ENCODE measurements around the gene DOCK4.

Gene DOCK4

DNA sequence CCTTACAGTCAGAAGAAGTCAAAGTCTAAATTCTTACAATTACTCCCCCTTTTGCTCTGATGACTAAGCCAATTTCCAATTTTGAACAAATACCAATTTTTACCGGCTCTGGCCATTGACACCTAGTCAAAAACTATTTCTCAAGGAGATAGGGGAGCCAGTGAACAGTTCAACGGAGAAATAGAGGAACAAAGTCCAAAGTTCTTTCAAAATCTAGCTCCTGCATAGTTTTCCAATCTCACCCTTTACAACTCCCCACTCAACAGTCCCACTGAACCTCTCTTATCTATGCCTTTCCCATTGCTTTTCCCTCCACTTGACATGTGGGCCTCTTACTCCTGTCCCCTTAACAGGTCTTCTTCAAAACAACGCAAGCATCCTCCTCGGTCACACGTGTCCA is 192.9 kb downstream of the DOCK4 start:
- no peak for DNase-seq (ENCODE audit: low read depth in 3 of 3)

DNA sequence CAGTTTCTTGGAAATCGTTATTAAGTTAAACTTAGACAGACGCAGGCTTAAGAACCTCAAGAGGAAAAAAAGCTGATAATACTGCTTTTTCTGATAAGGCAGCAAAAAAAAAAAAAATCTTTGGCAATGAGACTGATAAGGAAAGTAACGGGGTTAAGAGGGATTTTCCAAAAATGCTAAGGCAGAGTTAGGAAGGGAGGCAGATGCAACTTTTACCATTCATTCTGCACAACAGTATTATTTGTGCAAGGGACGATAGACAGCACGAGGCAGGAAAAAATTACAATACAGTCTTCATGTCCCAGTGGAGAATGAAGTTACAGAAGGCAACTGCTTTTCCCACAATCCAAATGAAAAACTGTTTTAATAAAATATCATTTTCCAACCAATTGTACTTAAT is 194.0 kb downstream of the DOCK4 start:
- DNase-seq (ENCODE audit: low read depth in 3 of 3): no peak

DNA sequence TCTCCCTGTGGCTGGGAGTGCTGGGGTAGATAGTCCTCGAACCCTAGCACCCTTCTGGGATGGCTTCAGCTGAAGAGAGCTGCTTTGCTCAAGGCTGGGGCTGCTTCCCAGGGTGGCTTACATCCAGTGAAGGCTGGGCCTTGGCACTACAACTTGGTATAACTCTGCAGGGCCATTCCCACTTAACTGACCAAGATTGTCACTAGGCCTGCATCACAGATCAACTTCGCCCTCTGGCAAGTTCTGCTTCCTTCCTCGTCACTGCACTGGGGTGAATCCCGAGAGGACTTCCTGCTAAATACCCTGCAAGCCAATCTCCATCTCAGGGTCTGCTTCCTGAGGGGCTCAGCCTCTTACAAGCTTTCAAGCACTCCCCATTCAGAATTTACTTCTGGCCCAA is 195.2 kb downstream of the DOCK4 start:
- DNase-seq (ENCODE audit: low read depth in 3 of 3): no peak

DNA sequence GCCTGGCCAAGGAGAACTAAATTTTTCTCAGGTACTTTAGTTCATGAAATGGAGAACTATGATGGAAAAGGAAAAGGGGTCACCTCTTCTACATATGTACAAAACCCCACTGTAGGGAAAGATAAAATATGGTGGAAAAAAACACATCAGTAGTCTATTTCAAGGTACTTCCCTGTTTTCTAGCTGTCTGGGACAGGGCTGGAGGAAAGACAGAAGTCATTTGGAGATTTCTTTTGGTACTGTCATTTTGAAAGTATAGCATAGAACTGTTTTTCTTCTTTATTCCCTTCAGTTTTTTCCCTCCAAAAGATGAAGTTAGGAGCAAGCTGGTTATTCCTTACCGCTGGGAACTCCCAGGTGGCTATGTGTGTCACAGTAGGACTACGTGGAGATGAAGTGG is 196.1 kb downstream of the DOCK4 start:
- no peak for DNase-seq (ENCODE audit: low read depth in 3 of 3)

DNA sequence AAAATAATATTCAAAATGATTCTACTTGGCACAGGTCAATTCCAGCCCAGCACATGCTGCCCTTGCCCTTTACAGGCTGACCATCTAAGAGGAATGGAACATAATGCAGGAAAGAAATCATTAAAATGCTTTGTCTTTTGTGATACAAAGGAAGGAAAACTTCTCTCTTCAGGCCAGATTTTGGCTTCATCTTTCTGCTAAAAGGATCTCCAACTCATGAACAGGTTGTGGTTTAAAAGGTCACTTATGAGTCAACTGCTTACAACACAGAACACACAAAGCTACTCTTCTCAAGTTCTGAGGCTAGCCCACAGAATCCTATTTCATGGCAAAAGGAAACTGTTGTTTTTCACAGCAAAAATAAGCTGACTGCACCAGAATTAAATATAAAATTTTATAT is 197.1 kb downstream of the DOCK4 start:
- no peak for DNase-seq (ENCODE audit: low read depth in 3 of 3)

DNA sequence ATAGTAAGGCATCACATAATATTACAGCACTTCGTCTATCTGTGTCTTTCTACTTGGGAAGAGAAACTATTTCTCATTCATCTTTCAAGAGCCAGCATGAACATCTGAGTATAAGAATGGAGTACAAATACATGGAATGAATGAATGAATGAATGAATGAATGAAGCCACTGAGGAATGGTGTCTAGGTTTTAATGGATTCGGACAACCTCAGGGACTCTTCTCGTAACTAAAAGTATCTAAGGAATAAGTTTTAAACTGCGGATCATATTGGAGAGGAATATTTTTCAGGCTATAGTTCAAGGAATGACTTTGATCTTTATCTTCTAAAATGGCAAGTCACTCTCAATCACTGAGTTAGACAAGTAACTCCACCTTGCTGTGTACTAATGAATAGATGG is 199.0 kb downstream of the DOCK4 start:
- no peak for DNase-seq (ENCODE audit: low read depth in 3 of 3)

DNA sequence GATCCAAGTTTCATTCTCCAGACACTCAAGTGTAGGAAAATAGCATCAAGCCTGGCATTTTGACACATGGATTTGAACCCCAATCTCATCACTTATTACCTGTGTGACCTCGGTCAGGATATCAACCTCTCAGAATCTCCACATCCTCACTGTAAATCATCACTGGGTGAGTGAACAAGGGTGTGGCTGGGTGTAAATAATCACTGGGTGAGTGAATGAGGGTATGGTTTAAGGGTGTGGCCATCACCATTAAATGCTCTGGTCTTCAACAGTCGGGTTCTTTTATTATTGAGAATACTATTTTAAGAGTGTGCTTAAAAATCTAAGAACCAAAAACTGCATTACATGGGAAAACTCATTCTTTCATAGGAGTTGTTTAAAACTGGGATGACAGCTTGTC is 200.1 kb downstream of the DOCK4 start:
- DNase-seq (ENCODE audit: low read depth in 3 of 3): no peak

DNA sequence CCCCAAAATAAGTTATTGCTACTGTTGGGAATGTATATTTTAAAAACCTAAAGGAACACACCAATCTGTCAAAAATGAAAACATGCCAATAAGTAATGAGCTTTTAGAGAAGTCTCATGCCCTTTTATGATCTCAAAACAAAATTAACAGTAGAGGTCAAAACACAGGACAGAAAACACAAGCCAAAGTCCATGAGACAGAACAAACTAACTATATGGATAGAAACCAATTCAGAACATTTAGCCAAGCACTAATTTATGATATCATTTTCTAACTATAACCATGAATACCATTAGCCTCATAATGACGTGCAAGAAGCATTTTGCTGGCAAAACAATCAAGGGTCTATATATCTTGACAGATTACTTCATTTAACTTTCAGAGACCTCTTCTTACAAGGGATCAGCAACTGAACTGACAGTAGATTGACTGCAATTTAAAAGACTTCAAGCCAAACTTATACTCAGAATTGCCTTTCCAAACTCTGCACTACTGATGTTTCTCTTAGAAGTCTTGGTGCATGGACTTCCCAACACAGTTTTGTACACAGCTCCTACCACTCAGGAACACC is 200.9 kb downstream of the DOCK4 start:
- DNase-seq (ENCODE audit: low read depth in 3 of 3): no peak

DNA sequence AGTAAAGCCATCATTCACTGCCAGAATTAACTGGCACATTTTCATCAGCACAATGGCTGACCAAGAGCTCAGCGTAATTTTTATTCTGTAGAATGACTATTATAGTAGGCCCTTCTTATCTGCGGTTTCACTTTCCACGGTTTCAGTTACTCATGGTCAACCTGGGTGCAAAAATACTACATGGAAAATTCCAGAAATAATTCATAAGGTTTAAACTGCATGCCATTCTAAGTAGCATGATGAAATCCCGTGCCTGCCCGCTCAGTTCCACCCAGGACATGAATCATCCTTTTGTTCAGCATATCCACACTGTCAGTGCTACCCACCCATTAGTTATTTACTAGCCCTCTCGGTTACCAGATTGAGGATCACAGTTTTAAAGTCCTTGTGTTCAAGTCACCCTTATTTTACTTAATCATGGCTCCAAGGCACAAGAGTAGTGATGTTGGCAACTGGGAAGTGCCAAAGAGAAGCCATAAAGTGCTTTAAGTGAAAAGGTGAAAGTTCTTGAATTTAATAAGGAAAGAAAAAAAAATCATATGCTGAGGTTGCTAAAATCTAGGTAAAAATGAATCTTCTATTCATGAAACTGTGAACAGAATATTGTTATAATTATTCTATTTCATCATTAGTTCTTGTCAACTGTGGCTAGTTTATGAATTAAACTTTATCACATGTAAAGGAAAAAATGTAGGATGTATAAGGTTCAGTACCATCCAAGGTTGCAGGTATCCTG is 204.9 kb downstream of the DOCK4 start:
- DNase-seq (ENCODE audit: low read depth in 3 of 3): no peak

DNA sequence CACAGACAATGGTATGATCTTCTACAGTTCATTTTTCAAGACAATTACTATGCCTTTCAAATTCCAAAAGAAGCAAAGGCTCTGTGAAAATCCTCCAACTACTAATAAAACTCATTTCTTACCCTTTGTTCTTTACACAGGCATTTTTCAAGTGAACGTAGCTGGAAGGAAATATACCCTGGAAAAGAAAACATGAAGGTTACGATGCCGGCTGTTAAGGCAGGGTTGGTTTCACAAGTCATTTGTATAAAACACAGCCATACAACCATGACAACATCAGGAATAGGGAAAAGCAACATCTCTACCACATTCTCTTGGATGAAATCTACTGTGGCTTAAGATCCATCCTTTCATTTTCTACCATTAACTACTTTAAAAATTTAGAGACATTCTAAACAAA is 207.9 kb downstream of the DOCK4 start:
- DNase-seq (ENCODE audit: low read depth in 3 of 3): no peak

DNA sequence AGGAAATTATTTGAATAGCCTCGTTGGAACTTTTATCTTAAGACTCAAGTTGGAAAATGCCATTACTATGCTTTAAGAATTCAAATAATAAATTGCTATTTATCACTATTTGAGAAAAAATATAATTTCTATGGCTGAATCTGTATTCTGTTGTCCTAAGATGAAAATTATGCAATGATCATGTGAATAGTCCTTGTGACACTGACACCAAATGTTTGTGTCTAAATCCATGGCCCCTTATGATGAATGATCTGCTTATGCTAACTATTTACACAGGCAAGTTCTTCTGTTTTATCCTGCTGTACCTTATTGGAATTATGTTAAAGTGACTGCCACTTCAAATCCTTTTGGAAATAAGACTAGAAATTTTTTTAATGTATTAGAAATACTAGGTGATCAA is 208.7 kb downstream of the DOCK4 start:
- no peak for DNase-seq (ENCODE audit: low read depth in 3 of 3)

DNA sequence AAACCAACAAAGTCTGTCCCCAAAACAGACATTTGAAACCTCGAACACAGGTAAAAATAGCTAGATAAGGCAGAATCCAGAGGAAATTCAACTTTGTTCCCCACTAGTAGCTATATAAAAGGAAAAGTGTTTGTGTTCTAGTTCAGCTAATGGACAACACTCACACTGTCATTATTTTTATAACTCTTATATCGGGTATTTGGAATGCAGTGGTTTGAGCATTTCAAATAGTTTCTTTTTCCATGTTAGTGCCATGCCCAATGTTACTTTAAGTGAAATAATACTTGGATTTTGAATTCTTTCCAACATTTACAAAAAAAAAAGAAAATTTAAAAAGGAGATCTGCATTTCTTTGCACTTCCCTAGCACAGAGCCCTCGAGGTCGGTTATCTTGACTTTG is 213.6 kb downstream of the DOCK4 start:
- DNase-seq (ENCODE audit: low read depth in 3 of 3): no peak

DNA sequence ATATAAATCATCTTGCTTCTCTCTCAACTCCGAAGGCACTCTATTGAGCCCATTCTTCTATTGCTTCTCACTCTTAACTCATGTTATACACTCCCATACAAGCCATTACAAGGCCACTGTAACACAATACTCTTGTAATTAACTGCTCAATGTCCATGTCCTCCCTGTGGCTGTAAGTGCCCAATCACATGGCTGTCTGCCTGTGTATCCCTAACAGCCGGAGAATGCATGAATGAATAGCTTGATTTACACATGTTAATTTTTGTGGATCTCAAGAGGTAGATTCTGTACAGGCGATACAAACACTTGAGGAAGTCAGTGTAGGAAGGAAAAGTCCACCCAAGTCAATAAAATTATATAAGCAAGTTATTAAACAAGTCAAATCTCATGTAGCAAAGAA is 215.6 kb downstream of the DOCK4 start:
- no peak for DNase-seq (ENCODE audit: low read depth in 3 of 3)

DNA sequence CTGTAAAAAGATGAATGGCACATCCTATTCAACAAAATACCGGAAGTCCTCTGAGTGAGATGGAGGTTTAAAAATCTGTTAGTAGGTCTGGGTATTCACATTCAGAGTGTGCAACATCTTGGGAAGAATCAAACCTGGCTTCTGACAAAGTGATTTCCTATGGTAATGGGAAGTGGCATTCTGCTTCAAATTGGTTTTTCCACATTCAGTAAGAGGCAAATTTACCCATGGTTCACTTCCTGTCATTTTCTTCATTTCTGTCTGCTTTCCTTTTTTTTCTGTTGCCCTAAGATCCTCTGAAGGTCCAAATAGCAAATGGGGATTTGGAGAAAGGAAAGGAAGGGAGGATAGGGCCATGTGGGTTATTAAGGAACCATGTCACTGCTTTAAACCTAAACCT is 218.3 kb downstream of the DOCK4 start:
- no peak for DNase-seq (ENCODE audit: low read depth in 3 of 3)

DNA sequence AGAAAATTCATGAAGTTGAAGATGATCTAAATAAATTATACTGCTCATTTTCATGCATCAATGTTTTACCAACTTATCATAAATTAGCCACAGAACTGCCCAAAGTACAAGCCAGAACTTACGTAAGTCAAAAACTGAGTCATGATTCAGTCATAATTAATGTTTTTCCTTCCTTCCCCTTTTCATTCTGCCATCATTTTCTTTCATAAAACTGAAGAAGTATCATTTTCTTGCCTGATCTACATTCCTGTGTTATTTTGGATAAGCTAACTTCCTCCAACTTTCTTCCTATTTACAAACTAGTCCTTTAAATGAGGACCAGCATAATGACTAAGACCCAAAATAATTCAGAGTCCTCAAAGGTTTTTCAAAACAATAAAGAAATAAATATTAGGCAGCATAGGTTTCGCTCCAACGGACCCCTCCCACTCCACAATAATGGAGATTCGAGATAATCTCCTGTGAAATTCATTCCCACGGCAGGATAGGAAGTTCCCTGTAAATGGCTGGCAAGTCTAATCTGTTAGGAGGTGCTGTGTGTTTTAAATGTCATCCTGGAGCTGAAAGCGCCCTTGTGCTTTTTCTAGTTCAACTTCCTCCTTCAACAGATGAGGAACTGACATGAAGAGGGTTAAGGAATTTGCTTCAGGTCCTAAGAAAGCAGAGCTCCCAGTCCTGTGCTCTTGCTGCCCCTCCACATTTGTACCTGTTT is 218.9 kb downstream of the DOCK4 start:
- no peak for DNase-seq (ENCODE audit: low read depth in 3 of 3)

DNA sequence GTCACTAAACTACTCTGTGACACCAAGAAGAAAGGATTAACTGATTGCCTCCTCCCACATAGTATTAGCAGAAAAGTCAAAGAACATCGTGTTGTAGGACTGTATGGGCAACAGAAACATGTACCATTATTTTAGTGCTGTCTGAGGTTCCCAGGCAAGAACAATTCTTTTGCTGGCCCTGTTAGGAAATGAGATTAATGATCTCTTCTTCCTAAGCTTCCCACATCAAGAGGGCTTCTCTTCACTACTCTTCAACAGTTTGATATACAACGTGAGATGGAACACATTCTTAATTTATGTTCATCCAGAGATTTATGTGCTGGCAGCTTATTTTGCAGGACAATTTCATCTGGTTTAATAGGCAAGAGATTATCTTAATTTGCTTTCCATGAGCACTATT is 219.6 kb downstream of the DOCK4 start:
- no peak for DNase-seq (ENCODE audit: low read depth in 3 of 3)

DNA sequence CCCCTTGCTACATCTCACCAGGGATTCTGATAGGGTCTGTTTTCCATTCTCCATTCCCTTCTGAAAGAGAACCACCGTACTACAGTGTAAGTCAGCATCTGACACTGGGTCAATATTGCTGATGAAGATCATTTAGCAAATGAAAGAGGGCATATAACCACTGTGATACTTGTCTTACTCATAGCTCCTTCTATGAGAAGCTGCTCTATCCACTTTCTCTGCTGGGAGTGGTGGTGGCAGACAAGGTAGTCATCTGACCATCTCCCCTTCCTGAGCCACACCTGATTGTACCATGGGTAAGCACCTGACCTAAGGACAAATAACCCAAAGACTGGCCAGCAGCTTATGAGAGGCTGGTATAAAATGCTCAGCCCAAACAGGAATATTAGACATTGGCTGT is 220.4 kb downstream of the DOCK4 start:
- no peak for DNase-seq (ENCODE audit: low read depth in 3 of 3)

DNA sequence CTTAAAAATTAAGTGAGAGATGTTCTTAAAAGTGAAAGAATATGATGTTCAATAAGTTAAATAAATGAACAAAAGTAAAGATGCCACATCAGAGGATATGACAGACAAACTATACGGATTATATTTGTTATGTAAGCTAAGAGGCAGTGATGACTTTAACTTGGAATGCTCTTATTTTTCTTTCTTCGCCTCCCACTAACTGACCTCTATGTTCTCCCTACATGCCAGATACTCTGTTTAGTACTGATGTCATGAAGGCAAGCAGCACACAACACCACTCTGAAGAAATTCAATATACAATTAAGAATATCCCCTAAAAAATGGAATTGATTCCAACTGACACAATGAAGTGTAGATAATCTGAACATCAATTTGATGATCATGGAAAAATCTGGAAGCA is 223.4 kb downstream of the DOCK4 start:
- DNase-seq (ENCODE audit: low read depth in 3 of 3): no peak

DNA sequence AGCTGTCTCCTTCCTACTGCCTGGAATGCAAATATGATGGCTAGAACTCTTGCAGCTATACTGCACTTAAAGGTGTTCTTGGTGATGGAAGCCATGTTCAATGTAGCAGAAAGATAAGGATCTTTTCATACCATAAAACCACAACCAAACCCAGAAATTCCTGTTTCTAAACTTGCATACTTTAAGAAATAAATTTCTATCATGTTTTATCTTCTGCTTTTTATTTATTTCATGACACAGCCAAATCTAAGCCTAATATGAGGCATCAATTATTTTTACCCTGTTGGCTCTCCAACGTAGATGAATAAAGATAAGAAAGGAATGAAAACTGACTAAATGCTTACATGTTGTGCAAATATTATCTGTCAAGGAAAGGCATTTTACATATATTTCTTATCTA is 224.1 kb downstream of the DOCK4 start:
- DNase-seq (ENCODE audit: low read depth in 3 of 3): no peak

DNA sequence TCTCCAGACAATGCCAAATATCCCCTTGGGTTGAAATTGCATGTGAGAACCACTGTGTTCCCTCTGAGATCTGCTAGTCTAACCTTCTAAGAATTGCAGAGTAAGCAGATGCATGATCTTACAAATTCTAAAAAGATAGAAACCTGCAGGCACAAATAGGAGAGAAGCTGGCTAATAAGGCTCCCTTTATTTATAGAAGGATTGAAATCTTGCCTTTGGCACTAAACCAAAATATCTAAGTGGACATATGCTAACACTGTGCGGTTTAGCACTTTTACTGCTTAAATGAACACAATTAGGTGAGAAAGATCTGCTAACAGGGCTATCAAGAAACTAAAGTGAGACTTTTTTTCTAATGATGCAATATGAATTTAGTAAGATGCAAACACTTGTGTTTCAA is 225.5 kb downstream of the DOCK4 start:
- DNase-seq (ENCODE audit: low read depth in 3 of 3): no peak

DNA sequence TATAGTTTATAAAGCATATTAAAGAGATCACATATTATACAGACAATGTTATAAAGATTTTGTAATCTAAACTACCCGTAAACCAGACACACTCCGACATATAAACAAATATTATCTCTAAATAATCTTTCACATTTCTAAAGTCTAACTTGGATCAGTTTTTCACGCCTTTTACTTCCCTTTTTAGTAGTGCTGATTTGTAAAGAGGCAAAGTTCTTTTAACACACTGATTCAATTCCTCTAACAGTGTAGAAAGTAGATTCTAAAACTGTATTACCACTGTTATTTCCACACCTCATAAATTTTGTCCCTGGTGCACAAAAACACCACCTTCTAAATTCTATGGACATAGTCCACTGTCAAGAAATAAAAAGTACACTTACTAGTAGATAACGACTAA is 230.9 kb downstream of the DOCK4 start:
- DNase-seq (ENCODE audit: low read depth in 3 of 3): no peak

DNA sequence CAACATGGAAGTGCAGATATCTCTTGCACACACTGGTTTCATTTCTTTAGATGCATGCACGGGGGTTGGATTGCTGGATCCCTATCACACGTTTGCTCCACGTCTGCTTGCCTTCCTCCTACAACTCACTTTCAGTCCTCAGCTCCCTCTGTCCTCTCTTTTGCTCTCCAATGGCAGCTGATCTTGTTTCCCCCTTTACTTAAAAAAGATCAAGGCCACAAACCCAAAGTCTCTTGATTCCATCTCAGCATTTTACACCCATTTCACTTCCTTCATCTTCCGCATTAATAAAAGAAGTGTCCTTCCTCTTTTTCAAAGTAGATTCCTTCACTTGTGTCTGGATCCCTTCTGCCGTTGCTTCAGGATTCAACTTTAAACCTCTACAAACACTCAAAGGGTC is 245.2 kb downstream of the DOCK4 start:
- no peak for DNase-seq (ENCODE audit: low read depth in 3 of 3)

DNA sequence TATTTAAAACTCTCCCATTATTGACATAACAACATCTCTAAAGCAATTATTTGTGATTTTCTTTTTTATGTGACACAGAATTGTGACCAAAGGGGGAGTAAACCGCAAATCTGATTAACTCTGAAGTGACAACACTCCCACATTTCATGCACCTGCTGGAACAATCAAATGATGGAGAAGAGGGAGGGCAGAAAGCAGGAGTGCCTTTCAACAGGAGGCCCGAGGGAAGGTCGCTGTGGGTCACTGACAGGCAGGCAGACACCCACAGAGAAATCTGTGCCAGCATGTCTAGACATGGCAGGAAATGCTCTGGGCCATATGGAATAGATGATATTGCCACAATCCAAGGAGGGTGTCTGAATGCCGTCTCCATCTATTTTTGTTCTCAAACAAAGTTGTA is 247.3 kb downstream of the DOCK4 start:
- DNase-seq (ENCODE audit: low read depth in 3 of 3): no peak

All from stimulated activated CD4-positive, alpha-beta T cell treated with anti-CD3 and anti-CD28 coated beads, TNF-alpha, amount 100 ng/mL, for 48 hours (primary cell).